IPS-NIHi7 (cell line): ENCODE measurements around the gene NIFK.
"Not testable (repeated sequence)": the region's sequence is repeated elsewhere in the genome, so short reads cannot be mapped to it uniquely, and the experiment has no call there.

Experiments used
- DNase-seq: peaks from one replicate; pipeline ENCODE4 v3.0.0; 2012; ENCODE audit warnings: mixed read lengths; ENCODE audit errors: extremely low spot score

NIFK gene

DNA sequence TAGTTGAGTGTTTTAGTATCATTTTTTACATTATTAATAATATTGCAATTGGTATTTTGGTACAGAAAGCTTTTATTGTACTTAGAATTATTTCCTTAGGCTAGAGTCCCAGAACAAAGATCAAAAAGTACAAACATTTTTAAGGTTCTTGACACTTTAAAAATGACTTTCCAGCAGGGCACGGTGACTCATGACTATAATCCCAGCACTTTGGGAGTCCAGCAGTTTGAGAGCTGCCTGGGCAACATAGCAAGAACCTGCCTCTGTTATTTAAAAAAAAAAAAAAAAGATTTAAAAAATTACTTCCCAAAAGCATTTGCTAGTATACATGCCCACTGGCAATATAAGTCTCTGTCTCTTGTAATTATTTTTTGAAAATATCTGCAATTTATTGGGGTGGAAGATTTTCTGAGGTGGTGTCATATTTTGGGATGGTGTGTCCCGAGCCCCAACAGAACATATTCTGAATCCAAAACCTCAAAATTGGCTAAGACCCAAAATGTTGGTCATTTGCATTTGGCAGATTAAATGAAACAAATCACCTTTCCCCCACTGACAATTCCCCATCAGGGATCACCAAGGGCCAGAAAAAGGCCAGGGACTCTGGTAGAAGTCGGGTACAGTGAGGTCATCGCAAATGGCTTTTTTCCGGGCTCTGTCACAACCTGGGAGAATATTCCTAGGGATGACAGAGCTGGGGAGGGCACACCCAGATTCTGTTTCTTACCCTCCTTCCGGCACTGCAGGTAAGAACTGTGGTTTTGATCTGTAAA lies 42.1 kb downstream of the NIFK start:
- no peak for DNase-seq

GRCh38 chr2:121690572-121690971 lies 46.1 kb downstream of the NIFK start:
- not testable (repeated sequence) for DNase-seq

DNA sequence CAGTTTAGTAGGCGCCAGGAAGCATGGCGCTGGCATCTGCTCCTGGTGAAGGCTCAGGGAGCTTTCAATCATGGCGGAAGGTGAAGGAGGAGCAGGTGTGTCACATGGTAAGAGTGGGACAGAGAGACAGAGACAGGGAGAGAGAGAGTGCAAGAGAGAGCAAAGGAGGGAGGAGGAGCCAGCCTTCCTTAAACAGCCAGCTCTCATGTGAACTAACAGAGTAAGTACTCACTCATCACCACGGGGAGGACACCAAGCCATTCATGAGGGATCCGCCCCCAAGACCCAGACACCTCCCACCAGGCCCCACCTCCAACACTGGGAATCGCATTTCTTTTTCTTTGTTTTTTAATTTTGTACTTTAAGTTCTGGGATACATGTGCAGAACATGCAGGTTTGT lies 46.6 kb downstream of the NIFK start:
- no peak for DNase-seq

GRCh38 chr2:121689356-121689755 lies 47.3 kb downstream of the NIFK start:
- no peak for DNase-seq

DNA sequence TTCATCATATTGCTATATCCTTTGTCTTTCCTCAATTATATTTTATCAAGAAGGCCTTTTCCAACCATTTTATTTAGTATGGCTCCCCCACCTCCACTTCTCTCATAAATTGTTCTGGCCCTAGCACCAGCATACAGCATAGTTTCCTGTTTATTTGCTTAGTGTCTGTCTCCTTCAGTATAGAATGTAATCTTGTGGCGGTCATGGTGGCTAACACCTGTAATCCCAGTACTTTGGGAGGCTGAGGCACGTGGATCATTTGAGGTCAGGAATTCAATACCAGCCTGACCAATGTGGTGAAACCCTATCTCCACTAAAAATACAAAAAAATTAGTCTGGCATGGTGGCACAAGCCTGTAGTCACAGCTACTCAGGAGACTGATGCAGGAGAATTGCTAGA lies 47.9 kb downstream of the NIFK start:
- DNase-seq: no peak

DNA sequence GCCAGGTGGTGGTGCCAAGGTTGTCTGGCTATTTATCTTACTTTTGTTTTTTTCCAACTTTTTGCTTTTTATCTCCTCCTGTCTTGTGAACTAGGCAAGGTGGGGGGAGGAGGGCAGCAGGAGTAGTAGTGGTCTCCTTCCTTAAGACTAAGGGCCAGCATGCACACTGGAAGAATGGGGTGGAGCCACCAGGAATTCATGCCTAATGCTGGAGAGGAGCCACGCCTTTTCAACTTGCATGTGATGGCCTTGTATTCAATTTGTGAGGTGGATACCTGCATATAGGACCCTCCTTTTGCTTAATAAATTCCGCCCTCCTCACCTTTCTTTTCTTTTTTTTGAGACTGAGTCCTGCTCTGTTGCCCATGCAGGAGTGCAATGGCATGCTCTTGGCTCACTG lies 49.8 kb downstream of the NIFK start:
- no peak for DNase-seq

GRCh38 chr2:121686218-121686617 lies 50.5 kb downstream of the NIFK start:
- no peak for DNase-seq

DNA sequence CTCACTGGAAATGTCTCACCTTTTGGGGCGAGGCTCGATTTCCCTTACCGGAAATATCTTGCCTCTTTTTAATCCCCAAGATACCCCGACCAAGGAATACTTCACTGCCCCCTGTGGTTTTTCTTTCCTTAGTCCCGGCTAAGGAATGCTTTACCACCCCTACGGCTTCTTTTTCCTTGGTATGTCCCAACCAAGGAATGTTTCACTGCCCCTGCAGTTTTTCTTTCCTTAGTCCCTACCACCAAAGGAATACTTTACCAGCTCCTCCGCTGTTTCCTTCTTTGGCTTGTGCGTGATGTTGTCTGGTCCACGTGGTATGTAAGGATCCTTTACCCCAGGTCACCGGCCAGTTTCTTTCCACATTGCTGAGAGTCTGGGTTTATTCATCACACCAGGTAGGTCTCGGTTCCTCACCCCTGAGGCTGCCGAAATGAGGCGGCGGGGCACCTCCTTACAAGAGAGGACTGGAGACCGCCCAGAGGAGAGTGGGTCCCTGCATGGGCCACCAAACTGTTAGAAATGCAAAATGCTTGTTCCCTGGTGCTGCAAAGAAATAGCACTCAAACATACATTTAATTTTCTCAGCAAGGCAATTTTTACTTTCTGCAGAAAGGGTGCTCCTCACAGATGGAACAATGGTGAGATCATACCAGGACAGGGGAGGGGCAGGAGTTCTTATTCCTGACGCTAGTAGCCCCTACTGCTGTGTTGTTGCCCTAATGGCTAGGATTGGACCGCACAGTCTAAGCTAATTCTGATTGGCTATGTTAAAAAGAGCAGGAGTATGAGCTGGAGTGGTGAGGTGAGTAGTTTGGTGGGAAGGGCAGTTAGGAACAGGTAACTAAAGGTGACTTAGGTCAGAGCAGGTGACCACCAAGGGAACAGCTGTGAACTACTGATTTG lies 54.0 kb downstream of the NIFK start:
- DNase-seq: no peak

- no peak for DNase-seq
Observed at GRCh38 chr2:121677855-121678254, 58.8 kb downstream of the NIFK start.
